Spleen (tissue), 7 donors: ENCODE results near the gene TPM4.

Experiments
- POLR2A ChIP-seq, 3 donors: fragments of 450-650 bp; IDR thresholded peaks; one replicate each; pipeline ENCODE4 v1.5.1; 2017; ENCODE audit warnings: antibody characterized with exemption in 3 of 3, mild to moderate bottlenecking in 1 of 3
- POLR2AphosphoS5 ChIP-seq, 3 donors: sonication (generic); formaldehyde crosslinking; IDR thresholded peaks; one replicate each; pipeline ENCODE4 v1.5.1; 2017; ENCODE audit warnings: antibody characterized with exemption in 3 of 3
- TF ChIP-seq, protein P1 (sequence below), 11 experiments: fragments of 200-600 bp in 7 of 11; fragments of 450-650 bp in 4 of 11; sonication (generic) in 4 of 11; IDR thresholded peaks in 8 of 11; conservative IDR thresholded peaks in 3 of 11; 1 replicate in 7 of 11; 2 replicates in 4 of 11; pipeline versions ENCODE4 v1.4.0 to v1.8.0; 2016 to 2021; ENCODE audit warnings: antibody characterized with exemption in 11 of 11, inconsistent platforms in 4 of 11, mild to moderate bottlenecking in 1 of 11
- donor health status: DM: no; HTN: no; CAD: no; lungs with moderate emphysema.
- donor health status: DM: no; HTN: no; CAD: no.
- donor health status: DM: no; HTN: no; CAD: no.

DNA sequence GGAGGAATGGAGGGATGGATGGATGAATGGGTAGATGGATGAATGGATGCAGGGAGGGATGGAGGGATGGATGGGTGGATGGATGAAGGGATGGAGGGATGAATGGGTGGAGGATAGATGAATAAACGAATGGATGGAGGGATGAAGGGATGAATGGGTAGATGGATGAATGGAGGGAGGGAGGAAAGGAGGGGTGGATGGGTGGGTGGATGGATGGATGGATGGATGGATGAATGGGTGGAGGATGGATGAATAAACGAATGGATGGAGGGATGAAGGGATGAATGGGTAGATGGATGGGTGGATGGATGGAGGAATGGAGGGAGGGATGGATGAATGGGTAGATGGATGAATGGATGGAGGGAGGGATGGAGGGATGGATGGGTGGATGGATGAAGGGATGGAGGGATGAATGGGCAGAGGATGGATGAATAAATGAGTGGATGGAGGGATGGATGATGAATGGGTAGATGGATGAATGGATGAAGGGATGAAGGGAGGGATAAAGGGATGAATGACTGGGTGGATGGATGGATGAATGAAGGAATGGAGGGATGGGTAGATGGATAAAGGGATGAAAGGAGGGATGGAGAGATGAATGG lies 33.0 kb upstream of the TPM4 start:
- TF ChIP-seq POLR2A (IDR thresholded peaks at IDR 0.05) (no peak), POLR2AphosphoS5 (IDR thresholded peaks at IDR 0.05) (no peak)
- TF ChIP-seq, protein P1, sequence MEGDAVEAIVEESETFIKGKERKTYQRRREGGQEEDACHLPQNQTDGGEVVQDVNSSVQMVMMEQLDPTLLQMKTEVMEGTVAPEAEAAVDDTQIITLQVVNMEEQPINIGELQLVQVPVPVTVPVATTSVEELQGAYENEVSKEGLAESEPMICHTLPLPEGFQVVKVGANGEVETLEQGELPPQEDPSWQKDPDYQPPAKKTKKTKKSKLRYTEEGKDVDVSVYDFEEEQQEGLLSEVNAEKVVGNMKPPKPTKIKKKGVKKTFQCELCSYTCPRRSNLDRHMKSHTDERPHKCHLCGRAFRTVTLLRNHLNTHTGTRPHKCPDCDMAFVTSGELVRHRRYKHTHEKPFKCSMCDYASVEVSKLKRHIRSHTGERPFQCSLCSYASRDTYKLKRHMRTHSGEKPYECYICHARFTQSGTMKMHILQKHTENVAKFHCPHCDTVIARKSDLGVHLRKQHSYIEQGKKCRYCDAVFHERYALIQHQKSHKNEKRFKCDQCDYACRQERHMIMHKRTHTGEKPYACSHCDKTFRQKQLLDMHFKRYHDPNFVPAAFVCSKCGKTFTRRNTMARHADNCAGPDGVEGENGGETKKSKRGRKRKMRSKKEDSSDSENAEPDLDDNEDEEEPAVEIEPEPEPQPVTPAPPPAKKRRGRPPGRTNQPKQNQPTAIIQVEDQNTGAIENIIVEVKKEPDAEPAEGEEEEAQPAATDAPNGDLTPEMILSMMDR (IDR thresholded peaks at IDR 0.05 in 8 of 11, conservative IDR thresholded peaks at IDR 0.05 in 3 of 11) = no peak
